ENCODE data around the gene EPC1.
"Not testable (repeated sequence)": the region's sequence is repeated elsewhere in the genome, so short reads cannot be mapped to it uniquely, and the experiment has no call there.

Gene EPC1

GRCh38 chr10:32371101-32371500 lies 24.1 kb upstream of the EPC1 start:
- no peak for DNase-seq (ENCODE audit: low spot score)

- peak; percentile 75 for DNase-seq (ENCODE audit: low spot score)
Observed at GRCh38 chr10:32367793-32368453, 21.0 kb upstream of the EPC1 start.

- DNase-seq (ENCODE audit: low spot score) = no peak
Observed at GRCh38 chr10:32366588-32366987, 19.6 kb upstream of the EPC1 start.

- no peak for DNase-seq (ENCODE audit: low spot score)
Observed at GRCh38 chr10:32366111-32366510, 19.2 kb upstream of the EPC1 start.

GRCh38 chr10:32365404-32365803 lies 18.4 kb upstream of the EPC1 start:
- DNase-seq (ENCODE audit: low spot score) = not testable (repeated sequence)

- DNase-seq (ENCODE audit: low spot score) = no peak
Observed at GRCh38 chr10:32362571-32362970, 15.6 kb upstream of the EPC1 start.

- no peak for DNase-seq (ENCODE audit: low spot score)
Observed at GRCh38 chr10:32360884-32361283, 13.9 kb upstream of the EPC1 start.

GRCh38 chr10:32360241-32360640 lies 13.3 kb upstream of the EPC1 start:
- no peak for DNase-seq (ENCODE audit: low spot score)

- DNase-seq (ENCODE audit: low spot score) = no peak
Observed at GRCh38 chr10:32357056-32357735, 10.2 kb upstream of the EPC1 start.

- not testable (repeated sequence) for DNase-seq (ENCODE audit: low spot score)
Observed at GRCh38 chr10:32354690-32355089, 7.7 kb upstream of the EPC1 start.

GRCh38 chr10:32350811-32351350 lies 3.9 kb upstream of the EPC1 start:
- no peak for DNase-seq (ENCODE audit: low spot score)

GRCh38 chr10:32349968-32350738 lies 3.2 kb upstream of the EPC1 start:
- DNase-seq (ENCODE audit: low spot score) = no peak

- no peak for DNase-seq (ENCODE audit: low spot score)
Observed at GRCh38 chr10:32349199-32349585, 2.2 kb upstream of the EPC1 start.

- DNase-seq (ENCODE audit: low spot score) = no peak
Observed at GRCh38 chr10:32348297-32349198, 1.6 kb upstream of the EPC1 start.

- no peak for DNase-seq (ENCODE audit: low spot score)
Observed at GRCh38 chr10:32347363-32348022, 535 bp upstream of the EPC1 start.

GRCh38 chr10:32346134-32346550 lies 816 bp downstream of the EPC1 start:
- peak; percentile 98 for DNase-seq (ENCODE audit: low spot score)

GRCh38 chr10:32341596-32341995 lies 5.4 kb downstream of the EPC1 start:
- no peak for DNase-seq (ENCODE audit: low spot score)

- no peak for DNase-seq (ENCODE audit: low spot score)
Observed at GRCh38 chr10:32340596-32341180, 6.3 kb downstream of the EPC1 start.

GRCh38 chr10:32338262-32338661 lies 8.7 kb downstream of the EPC1 start:
- no peak for DNase-seq (ENCODE audit: low spot score)

- no peak for DNase-seq (ENCODE audit: low spot score)
Observed at GRCh38 chr10:32337350-32337749, 9.6 kb downstream of the EPC1 start.

GRCh38 chr10:32333849-32334248 lies 13.1 kb downstream of the EPC1 start:
- no peak for DNase-seq (ENCODE audit: low spot score)
